HUES6 (cell line): ENCODE measurements around the gene APOB.

Source experiments
- H3K27ac ChIP-seq: 2 replicates; pipeline ENCODE4 v1.7.0; 2013; ENCODE audit warnings: low read depth, mild to moderate bottlenecking, low read length, inconsistent platforms
- H3K27me3 ChIP-seq: 2 replicates; pipeline ENCODE4 v1.6.1; 2013; ENCODE audit warnings: low read length; ENCODE audit not compliant: control insufficient read depth, insufficient read depth
- H3K36me3 ChIP-seq: 2 replicates; pipeline ENCODE4 v1.6.1; 2013; ENCODE audit warnings: low read length; ENCODE audit not compliant: control insufficient read depth, insufficient read depth
- H3K4me1 ChIP-seq: 2 replicates; pipeline ENCODE4 v1.6.1; 2013; ENCODE audit warnings: low read length; ENCODE audit not compliant: control insufficient read depth, insufficient read depth
- H3K4me3 ChIP-seq: 2 replicates; pipeline ENCODE4 v1.5.1; 2013; ENCODE audit warnings: low read depth, low read length
- H3K9ac ChIP-seq: one replicate; pipeline ENCODE4 v1.6.1; 2013; ENCODE audit warnings: mild to moderate bottlenecking, low read length
- H3K9me3 ChIP-seq: 2 replicates; pipeline ENCODE4 v1.6.1; 2013; ENCODE audit warnings: low read depth, low read length; ENCODE audit not compliant: control insufficient read depth, insufficient read depth

Gene APOB

DNA sequence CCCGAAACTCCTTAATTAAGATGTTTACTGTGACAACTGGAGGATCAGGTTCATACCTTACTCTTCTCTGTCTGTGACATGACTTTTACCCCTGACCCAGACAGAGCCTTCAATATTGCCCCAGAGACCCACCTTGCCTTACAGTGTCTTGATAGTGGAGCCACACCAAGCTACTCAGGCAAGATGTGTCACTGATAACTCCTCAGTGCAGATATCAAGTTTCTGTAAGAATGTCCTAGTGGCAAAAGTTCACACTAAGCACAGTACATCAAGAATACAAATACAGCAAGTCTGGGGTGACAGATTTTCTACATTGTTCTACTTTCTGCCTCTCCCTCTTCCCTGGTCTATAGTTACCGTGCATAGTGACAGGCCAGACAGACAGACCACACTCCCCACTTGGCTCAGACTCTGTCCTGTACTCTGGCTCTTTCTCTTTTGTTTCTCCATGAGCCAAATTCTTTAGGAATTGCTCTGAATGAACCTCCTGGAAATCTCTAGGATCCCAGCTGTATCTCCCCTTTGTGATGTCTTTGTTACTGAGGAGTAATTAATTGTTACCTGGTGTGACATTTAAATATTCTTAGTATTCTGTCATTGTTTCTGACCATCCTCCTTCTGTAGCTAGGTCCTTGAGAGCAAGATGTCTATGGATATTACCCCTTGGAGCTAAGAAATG lies 24.1 kb upstream of the APOB start:
- H3K4me3 ChIP-seq = no peak overlapping the region
- peaks cover 8% of the 10 kb centered on the region for H3K4me1 ChIP-seq
- H3K36me3 ChIP-seq = no peaks in the 10 kb centered on the region
- H3K27me3 ChIP-seq = no peaks in the 10 kb centered on the region
- H3K27ac ChIP-seq = no peak overlapping the region
- H3K9me3 ChIP-seq = no peaks in the 10 kb centered on the region
- H3K9ac ChIP-seq = no peak overlapping the region

DNA sequence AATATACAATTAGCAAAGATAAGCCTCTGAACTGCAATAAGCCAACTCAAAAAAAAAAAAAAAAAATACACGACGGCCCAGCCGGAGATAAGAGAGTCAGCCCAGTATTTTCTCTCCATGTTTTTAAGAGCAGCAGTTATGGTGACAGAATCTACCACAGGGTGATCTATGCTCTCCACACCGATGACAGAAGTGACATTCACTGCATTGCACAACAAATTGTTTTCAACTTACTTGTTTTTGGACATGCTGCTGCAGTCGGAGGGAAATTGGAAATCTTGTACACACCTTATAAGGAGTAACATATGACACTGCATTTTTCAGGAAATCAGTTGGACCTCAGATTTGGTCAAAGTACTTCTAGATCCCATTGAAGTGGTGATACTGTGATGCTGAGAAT lies 23.3 kb upstream of the APOB start:
- Histone ChIP-seq H3K36me3 (no peaks in the 10 kb centered on the region), H3K27me3 (no peaks in the 10 kb centered on the region; the same call in 1 of the 2 replicates), H3K4me1 (peaks cover 8% of the 10 kb centered on the region)

DNA sequence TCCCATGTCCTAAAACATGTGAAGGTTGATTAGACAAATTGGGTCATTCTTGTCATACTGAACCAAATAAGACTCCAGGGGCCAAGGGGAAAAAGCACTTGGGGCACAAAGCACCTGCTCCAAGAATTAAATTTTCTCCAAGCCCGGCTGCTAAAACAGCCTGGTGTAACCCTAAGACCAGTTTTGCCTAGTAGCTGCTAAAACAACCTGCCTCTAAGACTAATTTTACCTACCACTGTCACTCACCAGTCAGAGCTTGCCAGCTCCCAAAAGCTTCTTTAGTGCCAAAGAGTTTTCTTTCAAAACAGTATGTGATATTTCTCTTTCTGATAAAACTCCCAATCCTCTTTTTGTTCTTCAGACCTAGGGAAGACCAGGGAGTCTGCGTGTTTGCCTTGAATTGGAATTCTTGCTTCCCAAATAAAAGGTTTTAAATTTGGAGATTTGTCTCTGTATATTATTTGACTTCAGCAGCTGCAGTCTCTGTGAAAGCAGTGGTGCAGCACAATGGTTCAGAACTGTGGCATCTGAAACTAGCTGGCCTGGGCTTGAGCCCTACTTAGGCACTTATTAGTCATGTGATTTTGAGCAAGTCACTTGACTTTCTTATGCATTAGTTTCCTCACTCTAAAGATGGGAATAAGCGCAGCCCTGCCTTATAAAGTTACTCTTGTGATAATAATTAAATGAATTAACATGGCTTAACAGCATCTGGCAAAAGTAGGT lies 16.2 kb upstream of the APOB start:
- no peaks in the 10 kb centered on the region for H3K4me1 ChIP-seq
- no peak overlapping the region for H3K4me3 ChIP-seq
- no peak overlapping the region for H3K27ac ChIP-seq
- no peaks in the 10 kb centered on the region; the same call in 1 of the 2 replicates for H3K27me3 ChIP-seq
- H3K36me3 ChIP-seq = no peaks in the 10 kb centered on the region
- H3K9me3 ChIP-seq = no peaks in the 10 kb centered on the region
- H3K9ac ChIP-seq = no peak overlapping the region

More for the DNA sequence above, 23.3 kb upstream of the APOB start:
- no peak overlapping the region for H3K27ac ChIP-seq
- no peak overlapping the region for H3K9ac ChIP-seq
- H3K4me3 ChIP-seq = no peak overlapping the region
- H3K9me3 ChIP-seq = no peaks in the 10 kb centered on the region

DNA sequence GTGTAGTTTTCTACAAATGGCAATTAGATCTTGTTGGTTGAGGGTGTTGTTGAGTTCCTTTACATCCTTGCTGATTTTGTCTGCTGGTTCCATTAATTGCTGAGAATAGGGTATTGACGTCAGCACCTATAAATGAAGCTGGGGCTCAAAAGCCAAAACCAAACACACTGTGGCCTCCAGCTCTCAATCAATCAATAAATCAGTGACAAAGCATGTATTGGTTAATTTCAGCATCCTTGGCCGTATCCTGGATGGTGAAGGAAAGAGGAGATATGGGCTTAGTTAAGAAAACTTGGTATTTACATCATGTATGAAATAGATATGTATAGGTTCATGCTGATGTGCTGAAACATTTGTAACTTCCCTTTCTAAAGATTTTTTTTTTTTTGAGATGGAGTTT lies 13.2 kb upstream of the APOB start:
- Histone ChIP-seq H3K9me3 (no peaks in the 10 kb centered on the region), H3K36me3 (no peaks in the 10 kb centered on the region), H3K4me3 (no peak overlapping the region), H3K4me1 (no peaks in the 10 kb centered on the region; the same call in 1 of the 2 replicates), H3K27ac (no peak overlapping the region), H3K27me3 (no peaks in the 10 kb centered on the region; the same call in 1 of the 2 replicates), H3K9ac (no peak overlapping the region)

DNA sequence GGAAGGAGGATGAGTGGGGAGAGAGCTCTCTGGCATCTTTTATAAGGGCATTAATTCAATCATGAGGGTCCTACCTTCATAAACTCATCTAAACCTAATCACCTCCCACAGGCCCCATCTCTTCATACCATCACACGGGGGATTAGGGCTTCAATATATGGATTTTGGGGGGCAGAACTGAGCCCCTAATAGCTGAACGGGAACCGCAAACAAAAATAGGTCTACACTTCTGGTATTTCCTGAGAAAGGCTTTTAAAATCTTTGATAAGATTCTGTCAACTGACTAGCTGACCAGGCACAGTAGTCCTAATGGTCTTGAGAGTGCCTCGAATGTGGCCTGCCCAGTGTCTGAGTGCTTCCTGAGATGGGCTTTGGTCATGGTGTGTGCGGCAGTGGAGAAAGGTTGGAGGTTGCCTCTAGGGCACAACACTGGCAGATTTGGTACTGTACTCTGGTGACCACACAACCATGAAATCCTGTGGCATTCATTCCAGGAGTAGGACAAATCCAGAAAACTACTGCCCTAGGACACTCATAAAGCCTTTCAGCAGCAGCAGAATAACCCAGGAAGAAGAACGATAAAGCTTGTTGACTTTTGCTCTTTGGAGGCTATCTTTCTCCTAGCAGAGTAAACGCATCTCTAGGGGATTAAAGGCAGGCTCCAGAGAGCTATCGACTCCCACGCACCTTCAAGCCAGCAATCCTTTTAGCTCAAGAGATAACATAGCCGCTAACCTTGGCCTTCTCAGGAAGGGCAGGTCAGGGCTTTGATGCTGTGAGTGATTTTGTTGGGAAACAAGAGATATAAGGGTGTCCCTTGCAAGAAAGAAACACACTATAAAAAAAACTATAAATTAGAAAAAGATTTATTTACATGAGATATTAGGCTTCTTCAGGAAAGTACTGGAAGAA lies 12.3 kb upstream of the APOB start:
- no peak overlapping the region for H3K9ac ChIP-seq

DNA sequence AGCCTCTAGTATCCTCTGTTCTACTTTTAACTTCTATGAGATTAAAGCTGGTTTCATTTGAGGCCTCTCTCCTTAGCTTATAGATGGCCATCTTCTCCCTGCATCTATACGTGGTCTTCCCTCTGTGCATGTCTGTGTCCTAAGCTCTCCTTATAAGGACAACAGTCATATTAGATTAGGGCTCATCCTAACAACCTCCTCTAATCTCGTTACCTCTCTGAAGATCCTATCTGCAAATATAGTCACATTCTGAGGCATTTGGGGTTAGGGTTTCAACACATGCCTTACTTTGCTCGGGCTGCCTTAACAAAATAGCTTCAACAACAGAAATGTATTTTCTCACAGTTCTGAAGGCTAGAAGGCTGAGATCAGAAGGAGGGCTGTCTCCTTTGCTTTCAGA lies 11.6 kb upstream of the APOB start:
- H3K4me1 ChIP-seq = no peaks in the 10 kb centered on the region; the same call in 1 of the 2 replicates

More for the DNA sequence above, 12.3 kb upstream of the APOB start:
- H3K27ac ChIP-seq = no peak overlapping the region
- no peaks in the 10 kb centered on the region for H3K27me3 ChIP-seq
- no peaks in the 10 kb centered on the region for H3K36me3 ChIP-seq
- H3K4me3 ChIP-seq = no peak overlapping the region
- H3K4me1 ChIP-seq = no peaks in the 10 kb centered on the region; the same call in 1 of the 2 replicates
- H3K9me3 ChIP-seq = no peaks in the 10 kb centered on the region

DNA sequence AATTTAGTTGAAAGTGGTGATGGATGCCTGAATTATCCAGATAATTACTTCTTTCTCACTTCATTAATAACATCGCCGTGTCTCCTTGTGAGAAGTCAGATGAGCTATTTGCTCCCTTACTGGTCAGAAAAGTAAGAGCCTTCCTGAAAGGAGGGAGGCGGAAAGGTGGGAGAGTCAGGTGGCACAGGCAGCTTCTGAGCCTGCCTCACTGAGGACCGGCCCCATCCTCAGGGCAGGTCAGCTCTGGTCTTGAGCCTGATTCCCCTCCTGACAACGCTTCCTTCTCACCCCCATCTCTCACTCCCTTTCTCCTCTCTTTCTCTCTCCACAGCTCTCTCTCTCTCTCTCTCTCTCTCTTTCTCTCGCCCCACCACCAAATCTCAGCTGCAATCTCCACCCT lies 10.1 kb upstream of the APOB start:
- H3K27ac ChIP-seq = no peak overlapping the region
- H3K9me3 ChIP-seq = no peaks in the 10 kb centered on the region
- no peak overlapping the region for H3K9ac ChIP-seq
- H3K4me1 ChIP-seq = no peaks in the 10 kb centered on the region; the same call in 1 of the 2 replicates
- no peaks in the 10 kb centered on the region for H3K36me3 ChIP-seq
- no peak overlapping the region for H3K4me3 ChIP-seq
- no peaks in the 10 kb centered on the region for H3K27me3 ChIP-seq

More for the DNA sequence above, 11.6 kb upstream of the APOB start:
- no peak overlapping the region for H3K4me3 ChIP-seq
- H3K9ac ChIP-seq = no peak overlapping the region
- no peak overlapping the region for H3K27ac ChIP-seq
- no peaks in the 10 kb centered on the region for H3K9me3 ChIP-seq
- no peaks in the 10 kb centered on the region for H3K27me3 ChIP-seq
- H3K36me3 ChIP-seq = no peaks in the 10 kb centered on the region

DNA sequence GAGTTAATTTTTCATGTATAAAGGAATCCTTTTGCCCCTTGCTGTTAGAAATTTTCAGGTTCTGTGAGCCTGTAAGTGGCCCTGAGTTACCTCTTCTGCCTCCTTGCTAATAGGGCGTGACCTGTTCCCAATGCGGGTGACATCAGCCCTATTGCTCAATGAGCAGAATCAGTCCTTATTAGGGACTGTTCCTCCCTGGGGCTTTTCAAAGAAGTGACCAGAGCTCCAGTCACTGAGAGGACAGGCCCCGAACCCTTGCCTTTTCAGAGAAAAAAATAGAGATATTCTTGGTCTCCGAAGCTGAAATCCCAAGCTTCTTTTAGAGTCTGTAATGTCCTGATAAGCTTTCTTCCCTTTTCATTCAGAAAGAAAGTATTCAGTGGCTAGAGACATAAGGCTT lies 8.2 kb upstream of the APOB start:
- Histone ChIP-seq H3K9me3 (no peaks in the 10 kb centered on the region), H3K4me3 (no peak overlapping the region), H3K27ac (no peak overlapping the region), H3K4me1 (peaks cover 9% of the 10 kb centered on the region), H3K9ac (no peak overlapping the region), H3K27me3 (no peaks in the 10 kb centered on the region), H3K36me3 (no peaks in the 10 kb centered on the region)

DNA sequence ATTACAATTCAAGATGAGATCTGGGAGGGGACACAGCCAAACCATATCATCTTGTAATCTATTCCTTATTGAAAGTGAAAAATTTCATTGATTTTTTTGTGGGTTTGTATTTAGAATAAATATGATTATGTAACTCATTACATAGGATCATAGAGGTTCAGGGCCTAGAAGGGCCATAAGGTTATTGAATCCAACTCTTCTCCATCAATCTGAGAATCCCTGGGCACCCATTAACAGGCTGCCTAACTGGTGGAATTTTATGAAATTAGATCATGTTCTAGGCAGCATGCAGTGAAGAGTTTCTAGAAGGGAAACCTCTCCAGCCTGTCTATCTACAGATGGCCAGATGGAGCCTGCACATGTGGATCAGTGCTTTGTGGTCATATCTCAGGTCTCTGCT lies 6.3 kb upstream of the APOB start:
- peaks cover 4% of the 10 kb centered on the region for H3K27me3 ChIP-seq

DNA sequence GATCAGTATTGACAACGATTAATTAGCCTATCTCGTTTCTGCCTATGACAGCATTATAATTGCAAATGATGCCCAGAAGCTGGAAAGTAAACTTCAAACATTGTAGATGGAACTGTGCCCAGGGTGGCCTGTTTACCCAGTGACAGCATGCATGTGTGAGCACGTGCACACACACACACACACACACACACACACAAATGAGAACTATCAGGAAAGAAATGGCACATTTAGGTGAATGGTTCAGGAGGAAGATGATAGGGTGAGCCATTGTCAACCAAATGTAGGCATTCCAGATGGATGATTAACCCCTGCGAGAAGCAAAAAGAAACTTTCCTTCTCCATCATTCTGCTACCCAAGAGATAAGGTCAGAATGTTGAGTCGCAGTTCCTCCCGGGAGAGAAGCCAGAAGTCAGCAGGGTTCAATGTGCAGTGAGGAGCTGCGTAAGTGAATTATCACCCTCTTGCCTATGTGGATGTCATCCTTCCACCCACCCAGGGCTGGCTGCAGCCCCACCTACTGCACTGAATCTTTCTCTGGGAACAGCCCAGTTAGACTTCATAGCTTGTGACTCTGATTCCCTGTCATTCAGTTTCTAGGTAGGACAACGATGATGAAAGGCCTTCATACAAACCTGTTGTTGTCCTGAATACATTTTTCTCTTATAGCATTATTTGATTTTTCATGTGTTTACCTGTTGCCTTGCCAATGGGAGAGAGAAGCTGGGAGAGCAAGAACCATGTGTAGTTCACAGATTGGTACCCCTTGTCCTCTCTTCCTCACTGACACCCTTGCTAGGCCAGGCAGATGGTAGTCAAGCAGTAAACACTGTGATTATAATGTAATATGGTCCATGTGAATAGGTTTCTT lies 3.5 kb upstream of the APOB start:
- no peaks in the 10 kb centered on the region for H3K36me3 ChIP-seq
- H3K9me3 ChIP-seq = no peaks in the 10 kb centered on the region
- H3K4me1 ChIP-seq = peaks cover 29% of the 10 kb centered on the region
- no peak overlapping the region for H3K9ac ChIP-seq
- no peak overlapping the region for H3K4me3 ChIP-seq
- H3K27me3 ChIP-seq = peaks cover 18% of the 10 kb centered on the region
- H3K27ac ChIP-seq = no peak overlapping the region

More for the DNA sequence above, 6.3 kb upstream of the APOB start:
- no peaks in the 10 kb centered on the region for H3K36me3 ChIP-seq
- H3K4me1 ChIP-seq = peaks cover 18% of the 10 kb centered on the region
- no peak overlapping the region for H3K4me3 ChIP-seq
- H3K9ac ChIP-seq = no peak overlapping the region
- no peak overlapping the region for H3K27ac ChIP-seq
- H3K9me3 ChIP-seq = no peaks in the 10 kb centered on the region
